Loucy (cell line): Measurements from ENCODE around the gene DLG1.

Source experiments
- H2AFZ ChIP-seq: fragments of 200-600 bp; sonication (generic); 2 replicates; pipeline ENCODE4 v1.6.0; 2016; ENCODE audit warnings: antibody characterized with exemption, mild to moderate bottlenecking, low read length, moderate library complexity
- H3F3A ChIP-seq: fragments of 200-600 bp; 2 replicates; pipeline ENCODE4 v1.6.0; 2016; ENCODE audit warnings: antibody characterized with exemption, low read depth, mild to moderate bottlenecking
- H3K27me3 ChIP-seq: fragments of 200-600 bp; sonication (generic); 2 replicates; pipeline ENCODE4 v1.6.1; 2014; ENCODE audit warnings: low read length, mild to moderate bottlenecking; ENCODE audit not compliant: insufficient read depth, poor library complexity, severe bottlenecking
- H3K36me3 ChIP-seq: fragments of 200-600 bp; sonication (generic); 2 replicates; pipeline ENCODE4 v1.6.1; 2016; ENCODE audit warnings: low read length; ENCODE audit not compliant: insufficient read depth
- H3K4me1 ChIP-seq: fragments of 200-600 bp; sonication (generic); 2 replicates; pipeline ENCODE4 v1.5.1; 2014; ENCODE audit warnings: low read length, mild to moderate bottlenecking; ENCODE audit not compliant: insufficient read depth, poor library complexity, severe bottlenecking
- H3K4me2 ChIP-seq: fragments of 200-600 bp; sonication (generic); 2 replicates; pipeline ENCODE4 v1.6.0; 2014; ENCODE audit warnings: antibody characterized with exemption, low read length, low read depth, mild to moderate bottlenecking; ENCODE audit not compliant: poor library complexity, severe bottlenecking
- H3K4me3 ChIP-seq: fragments of 200-600 bp; sonication (generic); 2 replicates; pipeline ENCODE4 v1.5.1; 2014; ENCODE audit warnings: low read length, mild to moderate bottlenecking, mixed read lengths; ENCODE audit not compliant: poor library complexity, severe bottlenecking
- H3K79me2 ChIP-seq: fragments of 200-600 bp; sonication (generic); 2 replicates; pipeline ENCODE4 v1.6.1; 2014; ENCODE audit warnings: low read length; ENCODE audit not compliant: insufficient read depth
- H3K9ac ChIP-seq: fragments of 200-600 bp; sonication (generic); 2 replicates; pipeline ENCODE4 v1.6.0; 2014; ENCODE audit warnings: mild to moderate bottlenecking, low read depth, low read length, moderate library complexity; ENCODE audit not compliant: poor library complexity, severe bottlenecking
- H3K9me2 ChIP-seq: fragments of 200-600 bp; sonication (generic); replicated peaks from 2 replicates; pipeline ENCODE4 v1.6.1; 2016; ENCODE audit warnings: low read depth, low read length, mixed read lengths
- H3K9me3 ChIP-seq: fragments of 200-600 bp; sonication (generic); 2 replicates; pipeline ENCODE4 v1.6.1; 2014; ENCODE audit warnings: mild to moderate bottlenecking, antibody characterized with exemption, low read length, low read depth; ENCODE audit not compliant: insufficient read depth
- H4K20me1 ChIP-seq: fragments of 200-600 bp; sonication (generic); 2 replicates; pipeline ENCODE4 v1.6.0; 2014; ENCODE audit warnings: antibody characterized with exemption, low read length, mild to moderate bottlenecking; ENCODE audit not compliant: insufficient read depth, poor library complexity, severe bottlenecking
- EZH2phosphoT487 ChIP-seq: fragments of 200-600 bp; IDR thresholded peaks from 2 replicates; pipeline ENCODE4 v1.6.1; 2018; ENCODE audit warnings: antibody characterized with exemption, mild to moderate bottlenecking, moderate library complexity, borderline replicate concordance
- TF ChIP-seq, protein P1 (sequence below): fragments of 200-600 bp; sonication (generic); conservative IDR thresholded peaks from 2 replicates; pipeline ENCODE4 v1.5.1; 2014; ENCODE audit warnings: mild to moderate bottlenecking, antibody characterized with exemption, low read length

The DLG1 gene

GRCh38 chr3:197335428-197336132 lies 37.2 kb upstream of the DLG1 start:
- no peaks in the 10 kb centered on the region for H3K9me2 ChIP-seq
- H3F3A ChIP-seq, result no peaks in the 10 kb centered on the region
- no peak overlapping the region for H3K4me3 ChIP-seq
- H3K79me2 ChIP-seq, result no peaks in the 10 kb centered on the region
- H3K4me1 ChIP-seq, result no peaks in the 10 kb centered on the region
- no peaks in the 10 kb centered on the region for H3K36me3 ChIP-seq
- no peaks in the 10 kb centered on the region for H3K27me3 ChIP-seq
- H3K9me3 ChIP-seq, result no peaks in the 10 kb centered on the region
- no peak overlapping the region for H3K4me2 ChIP-seq
- TF ChIP-seq, protein P1, sequence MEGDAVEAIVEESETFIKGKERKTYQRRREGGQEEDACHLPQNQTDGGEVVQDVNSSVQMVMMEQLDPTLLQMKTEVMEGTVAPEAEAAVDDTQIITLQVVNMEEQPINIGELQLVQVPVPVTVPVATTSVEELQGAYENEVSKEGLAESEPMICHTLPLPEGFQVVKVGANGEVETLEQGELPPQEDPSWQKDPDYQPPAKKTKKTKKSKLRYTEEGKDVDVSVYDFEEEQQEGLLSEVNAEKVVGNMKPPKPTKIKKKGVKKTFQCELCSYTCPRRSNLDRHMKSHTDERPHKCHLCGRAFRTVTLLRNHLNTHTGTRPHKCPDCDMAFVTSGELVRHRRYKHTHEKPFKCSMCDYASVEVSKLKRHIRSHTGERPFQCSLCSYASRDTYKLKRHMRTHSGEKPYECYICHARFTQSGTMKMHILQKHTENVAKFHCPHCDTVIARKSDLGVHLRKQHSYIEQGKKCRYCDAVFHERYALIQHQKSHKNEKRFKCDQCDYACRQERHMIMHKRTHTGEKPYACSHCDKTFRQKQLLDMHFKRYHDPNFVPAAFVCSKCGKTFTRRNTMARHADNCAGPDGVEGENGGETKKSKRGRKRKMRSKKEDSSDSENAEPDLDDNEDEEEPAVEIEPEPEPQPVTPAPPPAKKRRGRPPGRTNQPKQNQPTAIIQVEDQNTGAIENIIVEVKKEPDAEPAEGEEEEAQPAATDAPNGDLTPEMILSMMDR, result no peak
- TF ChIP-seq EZH2phosphoT487, result no peak
- H3K9ac ChIP-seq, result no peak overlapping the region
- no peak overlapping the region for H2AFZ ChIP-seq
- H4K20me1 ChIP-seq, result no peaks in the 10 kb centered on the region

DNA sequence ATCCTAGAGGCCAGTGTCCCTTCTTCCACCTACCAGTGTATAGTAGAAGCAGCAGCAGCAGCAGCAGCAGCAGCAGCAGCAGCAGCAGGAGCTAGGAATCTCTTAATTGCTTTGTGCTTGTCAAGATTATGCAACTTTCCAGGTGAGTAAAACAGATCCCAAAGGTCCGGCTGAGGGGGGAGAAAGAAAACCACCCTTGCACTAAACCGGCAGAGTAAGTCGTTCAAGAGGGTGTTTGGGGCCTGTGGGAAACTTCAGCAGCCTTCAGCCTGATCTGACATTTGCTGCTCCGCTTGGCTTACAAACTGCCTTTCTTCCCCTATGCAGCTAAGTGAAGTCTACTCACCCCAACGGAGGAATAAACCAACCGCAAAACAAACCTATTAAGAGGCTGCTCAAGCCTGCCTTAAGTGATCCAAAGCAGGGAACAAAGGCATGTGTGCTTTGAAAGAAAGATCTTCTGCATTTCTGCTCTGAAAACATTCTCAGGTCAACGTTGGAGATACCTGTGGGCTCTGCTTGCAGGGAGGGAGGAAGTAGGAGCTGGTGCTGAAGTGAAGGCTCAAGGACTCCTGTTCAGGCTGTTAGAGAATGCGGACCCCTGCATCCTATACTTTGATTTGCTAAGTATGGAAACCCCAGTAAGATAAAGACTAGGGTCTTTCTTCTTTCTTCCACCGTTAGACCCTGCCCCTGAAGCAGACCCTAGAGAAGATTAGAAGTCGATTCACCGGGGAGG lies 35.7 kb upstream of the DLG1 start:
- no peak for TF ChIP-seq EZH2phosphoT487
- TF ChIP-seq, protein P1, result no peak
- Histone ChIP-seq H3K79me2 (no peaks in the 10 kb centered on the region), H3K4me1 (no peaks in the 10 kb centered on the region), H4K20me1 (no peaks in the 10 kb centered on the region), H3K27me3 (no peaks in the 10 kb centered on the region), H3K36me3 (no peaks in the 10 kb centered on the region), H3F3A (no peaks in the 10 kb centered on the region), H3K9me2 (no peaks in the 10 kb centered on the region), H3K9me3 (no peaks in the 10 kb centered on the region), H3K4me3 (no peak overlapping the region), H3K4me2 (no peak overlapping the region), H2AFZ (no peak overlapping the region), H3K9ac (no peak overlapping the region)

- no peaks in the 10 kb centered on the region for H3K9me2 ChIP-seq
- H2AFZ ChIP-seq, result no peak overlapping the region
- H3F3A ChIP-seq, result no peaks in the 10 kb centered on the region
- no peak overlapping the region for H3K9ac ChIP-seq
- no peaks in the 10 kb centered on the region for H4K20me1 ChIP-seq
- H3K4me1 ChIP-seq, result no peaks in the 10 kb centered on the region
- H3K9me3 ChIP-seq, result no peaks in the 10 kb centered on the region
- H3K4me3 ChIP-seq, result no peak overlapping the region
- H3K4me2 ChIP-seq, result no peak overlapping the region
- no peaks in the 10 kb centered on the region for H3K79me2 ChIP-seq
- no peak for TF ChIP-seq EZH2phosphoT487
- TF ChIP-seq, protein P1, result peak; percentile 41
- no peaks in the 10 kb centered on the region for H3K27me3 ChIP-seq
- H3K36me3 ChIP-seq, result no peaks in the 10 kb centered on the region
Measured at GRCh38 chr3:197331131-197331530, 32.7 kb upstream of the DLG1 start.
